Fibroblast of pulmonary artery (primary cell): ENCODE data around the gene HLCS.

Source experiments
- DNase-seq: peaks from one replicate; pipeline ENCODE4 v3.0.0-alpha.2; 2010; ENCODE audit warnings: low read depth
- H3K4me3 ChIP-seq: replicated peaks from 2 replicates; pipeline ENCODE4 v1.5.1; 2011; ENCODE audit warnings: low read depth, mild to moderate bottlenecking, control low read depth, low read length, moderate library complexity
- TF ChIP-seq, protein P1 (sequence below): IDR thresholded peaks from 2 replicates; pipeline ENCODE4 v1.5.1; 2011; ENCODE audit warnings: mild to moderate bottlenecking, control low read depth, low read length, inconsistent platforms; ENCODE audit errors: missing control alignments

The HLCS gene

GRCh38 chr21:36732761-36733160 lies 233.7 kb downstream of the HLCS start:
- DNase-seq = no peak
- H3K4me3 ChIP-seq = no peak overlapping the region
- TF ChIP-seq, protein P1, sequence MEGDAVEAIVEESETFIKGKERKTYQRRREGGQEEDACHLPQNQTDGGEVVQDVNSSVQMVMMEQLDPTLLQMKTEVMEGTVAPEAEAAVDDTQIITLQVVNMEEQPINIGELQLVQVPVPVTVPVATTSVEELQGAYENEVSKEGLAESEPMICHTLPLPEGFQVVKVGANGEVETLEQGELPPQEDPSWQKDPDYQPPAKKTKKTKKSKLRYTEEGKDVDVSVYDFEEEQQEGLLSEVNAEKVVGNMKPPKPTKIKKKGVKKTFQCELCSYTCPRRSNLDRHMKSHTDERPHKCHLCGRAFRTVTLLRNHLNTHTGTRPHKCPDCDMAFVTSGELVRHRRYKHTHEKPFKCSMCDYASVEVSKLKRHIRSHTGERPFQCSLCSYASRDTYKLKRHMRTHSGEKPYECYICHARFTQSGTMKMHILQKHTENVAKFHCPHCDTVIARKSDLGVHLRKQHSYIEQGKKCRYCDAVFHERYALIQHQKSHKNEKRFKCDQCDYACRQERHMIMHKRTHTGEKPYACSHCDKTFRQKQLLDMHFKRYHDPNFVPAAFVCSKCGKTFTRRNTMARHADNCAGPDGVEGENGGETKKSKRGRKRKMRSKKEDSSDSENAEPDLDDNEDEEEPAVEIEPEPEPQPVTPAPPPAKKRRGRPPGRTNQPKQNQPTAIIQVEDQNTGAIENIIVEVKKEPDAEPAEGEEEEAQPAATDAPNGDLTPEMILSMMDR = no peak

DNA sequence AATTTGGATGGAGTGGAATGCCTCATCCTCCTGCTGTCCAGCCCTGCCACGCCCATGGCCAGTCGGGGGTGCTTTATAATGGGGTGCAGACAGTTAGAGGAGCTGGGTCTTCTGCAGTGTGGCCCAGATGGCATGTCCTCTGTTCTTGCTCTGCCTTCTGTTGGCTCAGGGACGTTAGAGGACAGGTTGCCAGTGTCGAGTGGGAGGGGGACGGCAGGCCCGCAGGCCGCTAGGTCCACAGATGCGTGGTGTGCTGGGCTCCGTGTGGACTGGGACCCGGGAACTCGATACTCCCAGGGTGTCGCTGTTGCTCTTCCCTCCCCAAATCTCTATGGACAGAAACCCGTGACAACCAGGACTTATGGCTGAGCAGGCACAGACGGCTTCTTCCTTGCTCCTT lies 234.3 kb downstream of the HLCS start:
- no peak overlapping the region for H3K4me3 ChIP-seq
- DNase-seq = no peak

DNA sequence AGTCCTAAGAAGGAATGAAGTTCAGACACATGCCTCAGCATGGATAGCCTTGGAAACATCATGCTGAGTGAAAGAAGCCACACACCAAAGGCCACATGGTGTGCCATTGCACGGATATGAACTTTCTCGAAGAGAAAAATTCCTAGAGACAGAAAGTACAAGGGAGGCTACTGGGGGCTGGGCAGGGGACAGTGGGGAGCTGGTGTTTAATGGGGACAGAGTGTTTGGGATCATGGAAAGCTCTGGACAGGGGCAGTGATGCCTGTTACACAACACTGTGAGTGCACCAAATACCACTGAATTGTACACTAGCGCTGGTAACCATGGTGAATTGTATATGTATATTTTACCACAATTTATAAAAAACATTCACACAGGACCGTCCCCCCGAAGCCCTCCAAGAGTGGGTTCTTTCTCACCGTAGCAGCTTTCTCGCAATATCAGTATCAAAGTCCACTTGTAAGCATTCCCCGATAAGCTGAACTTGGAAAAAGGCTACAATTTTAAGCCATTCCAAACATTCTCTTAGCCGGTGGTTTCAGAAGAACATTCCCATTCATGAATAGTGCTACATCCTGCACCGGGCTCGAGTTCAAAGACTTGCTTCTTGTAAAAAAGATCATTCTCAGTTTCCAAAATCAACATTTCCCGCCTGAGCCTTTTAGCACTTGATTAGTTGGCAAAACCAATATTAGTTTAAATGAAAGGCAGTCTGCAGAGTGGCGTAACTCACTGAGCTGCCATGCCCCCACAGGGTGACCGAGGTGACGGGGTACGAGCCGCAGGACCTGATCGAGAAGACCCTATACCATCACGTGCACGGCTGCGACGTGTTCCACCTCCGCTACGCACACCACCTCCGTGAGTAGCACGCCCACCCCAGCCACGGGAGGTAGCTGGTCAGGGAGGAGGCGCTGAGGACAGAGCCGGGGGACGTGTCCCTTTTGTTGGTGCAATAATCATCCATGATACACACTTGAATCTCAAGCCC lies 235.9 kb downstream of the HLCS start:
- no peak for DNase-seq
- TF ChIP-seq, protein P1 = no peak
- H3K4me3 ChIP-seq = no peak overlapping the region

More for the DNA sequence above, 234.3 kb downstream of the HLCS start:
- TF ChIP-seq, protein P1 = no peak

DNA sequence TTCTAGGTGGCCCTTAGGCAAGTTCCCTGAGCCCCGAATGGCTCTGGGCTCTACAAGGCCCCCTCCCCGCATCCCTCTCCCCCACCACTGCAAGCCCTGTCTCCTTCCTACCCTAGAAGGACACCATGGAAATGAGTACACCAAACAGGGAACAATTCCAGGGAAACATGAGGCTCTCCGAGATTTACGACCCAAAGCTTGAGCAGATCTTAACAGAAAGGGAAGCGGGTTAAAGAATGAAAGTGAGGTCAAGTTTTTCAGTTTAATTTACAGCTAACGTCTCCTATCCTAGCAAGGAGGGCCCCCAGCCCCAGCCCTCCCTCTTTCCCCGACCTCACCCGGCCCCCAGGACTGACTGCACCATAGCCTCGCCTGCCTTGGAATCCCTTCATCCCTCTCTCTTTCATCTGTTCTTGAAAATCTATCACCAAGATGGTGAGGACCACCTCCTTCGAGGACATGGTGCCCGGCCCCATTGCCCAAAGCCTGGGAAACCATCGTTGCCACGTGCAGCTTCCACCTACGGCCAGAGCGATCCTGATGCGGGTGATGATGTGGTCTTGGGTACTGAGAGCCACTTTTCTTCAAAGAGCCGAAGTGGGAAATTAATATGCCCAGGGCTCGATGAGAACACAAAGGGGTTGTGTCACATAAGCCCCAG lies 237.0 kb downstream of the HLCS start:
- no peak for DNase-seq
- TF ChIP-seq, protein P1 = no peak
- H3K4me3 ChIP-seq = no peak overlapping the region

- no peak overlapping the region for H3K4me3 ChIP-seq
- DNase-seq = no peak
- TF ChIP-seq, protein P1 = no peak
Measured at GRCh38 chr21:36728371-36729111, 237.9 kb downstream of the HLCS start.

- TF ChIP-seq, protein P1 = no peak
- DNase-seq = no peak
- no peak overlapping the region for H3K4me3 ChIP-seq
Measured at GRCh38 chr21:36727866-36728265, 238.6 kb downstream of the HLCS start.
